ENCODE measurements around the gene CHST1.

CHST1 gene

DNA sequence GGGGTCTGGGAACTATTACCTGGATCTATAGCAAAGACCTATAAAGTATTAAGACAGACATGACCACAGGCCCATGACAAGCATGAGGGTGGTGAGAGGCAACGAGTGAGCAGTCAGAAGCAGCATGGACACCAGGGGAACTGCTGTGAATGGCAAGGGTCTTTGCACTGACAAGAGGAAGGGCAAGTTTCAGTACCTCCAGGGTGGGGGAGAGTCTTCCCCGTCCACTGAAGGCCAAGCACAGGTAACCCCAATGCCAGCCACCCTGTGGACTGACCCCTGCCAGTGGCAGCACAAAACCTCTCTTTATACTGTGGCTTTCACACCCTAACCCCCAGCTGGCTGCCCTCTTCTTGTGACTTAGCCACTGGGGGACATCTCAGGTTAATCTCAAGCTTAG lies 55.5 kb downstream of the CHST1 start:
- Histone ChIP-seq H3K4me3 (no peak overlapping the region), H3K36me3 (no peaks in the 10 kb centered on the region), H4K20me1 (no peaks in the 10 kb centered on the region; a peak in 1 of 22 replicates), H3K9ac (no peak overlapping the region), H3K27me3 (no peaks in the 10 kb centered on the region), H3K9me3 (replicated peaks in 1 of 11) (no peaks in the 10 kb centered on the region), H3K27ac (no peak overlapping the region), H3K4me2 (peak overlapping the region in 2 of 11 experiments; percentile 10 to 19; a peak in 2 of 22 replicates), H3K4me1 (peaks cover 0 to 10% (median 4%) of the 10 kb centered on the region in 10 experiments; a peak in 4 of 20 replicates)
- TF ChIP-seq Cebpa-rat (IDR thresholded peaks at IDR 0.05): no peak

DNA sequence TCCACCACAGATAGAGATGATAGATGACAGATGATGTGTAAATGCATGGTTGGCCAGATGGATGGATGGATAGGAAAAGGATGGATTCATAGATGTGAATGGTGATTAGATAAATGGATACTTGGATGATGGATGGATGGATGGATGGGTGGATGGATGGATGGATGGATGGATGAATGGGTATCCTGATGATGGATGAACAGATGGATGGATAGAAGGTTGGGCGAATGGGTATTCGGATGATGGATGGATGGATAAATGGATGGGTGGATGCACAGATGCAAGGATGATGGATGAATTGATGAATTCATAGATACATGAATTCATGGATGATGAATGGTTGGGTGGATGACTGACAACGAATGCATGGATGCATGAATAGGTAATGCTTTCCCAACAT lies 56.1 kb downstream of the CHST1 start:
- no peaks in the 10 kb centered on the region for H3K27me3 ChIP-seq
- H3K9me3 ChIP-seq (replicated peaks in 1 of 11): no peaks in the 10 kb centered on the region
- no peak for TF ChIP-seq Cebpa-rat (IDR thresholded peaks at IDR 0.05)
- H3K4me2 ChIP-seq: no peak overlapping the region
- H3K36me3 ChIP-seq: no peaks in the 10 kb centered on the region
- H3K9ac ChIP-seq: no peak overlapping the region
- no peak overlapping the region for H3K4me3 ChIP-seq
- peaks cover 0 to 10% (median 4%) of the 10 kb centered on the region in 10 experiments; a peak in 4 of 20 replicates for H3K4me1 ChIP-seq
- H4K20me1 ChIP-seq: peaks cover 0 to 3% (median 0%) of the 10 kb centered on the region in 11 experiments; a peak in 1 of 22 replicates
- H3K27ac ChIP-seq: no peak overlapping the region

DNA sequence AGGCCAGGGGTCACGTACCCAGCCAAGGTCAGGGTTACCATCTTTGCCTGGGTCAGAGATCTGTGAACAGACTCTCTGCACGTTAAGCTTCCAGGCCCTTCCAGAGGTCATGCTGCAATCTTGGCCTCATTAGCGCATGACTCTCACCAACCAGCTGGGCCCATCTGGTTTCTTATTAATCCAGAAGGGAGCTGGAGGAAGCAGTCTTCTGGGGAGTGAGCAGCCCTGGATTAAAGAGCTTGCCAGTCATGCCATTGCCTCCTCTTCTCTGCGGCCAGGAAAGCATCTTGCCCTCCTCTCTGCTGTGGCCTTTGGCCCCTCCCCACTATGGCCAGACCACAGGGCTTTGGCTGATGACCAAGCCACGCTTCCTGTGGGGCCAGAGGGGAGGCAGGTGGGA lies 57.4 kb downstream of the CHST1 start:
- Histone ChIP-seq H3K4me3 (no peak overlapping the region), H3K27ac (no peak overlapping the region), H3K9me3 (replicated peaks in 1 of 11) (no peaks in the 10 kb centered on the region), H3K9ac (no peak overlapping the region), H3K4me1 (peaks cover 0 to 10% (median 4%) of the 10 kb centered on the region in 10 experiments; a peak in 4 of 20 replicates), H3K4me2 (peak overlapping the region in 2 of 11 experiments; percentile 0 to 4; a peak in 1 of 22 replicates), H3K27me3 (no peaks in the 10 kb centered on the region), H4K20me1 (peaks cover 0 to 4% (median 0%) of the 10 kb centered on the region in 11 experiments; a peak in 1 of 22 replicates), H3K36me3 (no peaks in the 10 kb centered on the region)
- TF ChIP-seq Cebpa-rat (IDR thresholded peaks at IDR 0.05): no peak

DNA sequence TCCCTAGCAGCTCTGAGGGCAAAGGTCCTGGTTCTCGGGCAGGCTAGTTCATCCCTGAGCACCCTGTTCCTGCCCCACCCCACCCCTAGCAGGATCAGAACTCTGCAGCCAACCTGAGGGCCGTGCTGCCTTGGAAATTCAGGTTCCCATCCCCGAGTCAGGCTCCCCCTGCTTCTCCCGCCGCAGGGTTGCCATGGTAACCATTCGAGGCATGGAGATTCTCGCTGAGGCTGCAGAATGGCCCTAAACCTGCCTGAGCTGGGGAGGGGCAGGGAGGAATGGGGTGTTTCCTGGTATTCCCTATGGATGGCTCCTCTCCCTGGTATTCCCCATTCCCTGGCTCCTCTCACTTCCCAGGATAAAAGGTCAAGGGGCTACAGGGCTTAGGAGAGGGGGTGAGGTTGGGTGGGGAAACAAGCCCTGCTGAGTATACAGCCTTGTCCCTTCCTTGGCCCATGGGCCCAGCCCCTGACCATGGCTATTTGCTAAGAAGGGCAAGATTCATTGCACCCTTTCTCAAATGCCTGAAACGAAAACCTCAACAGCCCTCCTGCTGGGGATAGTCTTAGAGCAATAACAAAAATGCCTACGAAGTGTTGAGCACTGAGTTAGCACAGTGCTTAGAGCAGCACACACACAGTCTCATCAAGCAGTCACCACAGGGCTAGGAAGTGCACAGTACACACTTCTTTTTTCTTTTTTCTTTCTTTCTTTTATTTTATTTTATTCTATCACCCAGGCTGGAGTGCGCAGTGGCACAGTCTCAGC lies 58.7 kb downstream of the CHST1 start:
- Histone ChIP-seq H3K4me1 (peaks cover 0 to 10% (median 0%) of the 10 kb centered on the region in 10 experiments; a peak in 2 of 20 replicates), H3K9me3 (replicated peaks in 1 of 11) (peaks cover 0 to 5% (median 4%) of the 10 kb centered on the region in 11 experiments; a peak in 11 of 22 replicates), H3K4me3 (no peak overlapping the region), H3K4me2 (no peak overlapping the region), H4K20me1 (peaks cover 0 to 4% (median 0%) of the 10 kb centered on the region in 11 experiments; a peak in 1 of 22 replicates), H3K9ac (no peak overlapping the region), H3K36me3 (no peaks in the 10 kb centered on the region), H3K27ac (no peak overlapping the region), H3K27me3 (no peaks in the 10 kb centered on the region)
- no peak for TF ChIP-seq Cebpa-rat (IDR thresholded peaks at IDR 0.05)

DNA sequence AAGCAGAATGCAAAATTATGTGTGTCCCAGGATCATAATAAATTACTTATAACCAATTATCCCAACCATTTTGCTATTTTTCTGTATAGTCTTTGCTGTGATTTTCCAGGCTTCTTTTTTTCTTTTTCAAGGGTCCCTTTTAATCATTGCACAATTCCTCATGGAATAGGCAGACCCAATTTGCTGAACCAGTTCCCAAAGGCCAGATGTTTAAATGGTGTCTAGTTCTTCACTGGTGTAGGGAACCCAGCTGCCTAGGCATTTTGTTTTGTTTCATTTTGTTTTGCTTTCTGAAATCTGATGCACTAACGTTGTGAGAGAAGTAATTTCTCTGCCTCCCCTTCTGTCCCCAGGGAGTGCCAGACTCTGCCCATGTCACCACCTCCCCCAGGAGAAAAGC lies 60.4 kb downstream of the CHST1 start:
- Histone ChIP-seq H3K9me3 (replicated peaks in 1 of 11) (peaks cover 9 to 20% (median 12%) of the 10 kb centered on the region in 11 experiments; a peak in 20 of 22 replicates), H3K4me2 (no peak overlapping the region), H3K27me3 (no peaks in the 10 kb centered on the region), H3K4me3 (no peak overlapping the region), H4K20me1 (peaks cover 0 to 4% (median 0%) of the 10 kb centered on the region in 11 experiments; a peak in 1 of 22 replicates), H3K36me3 (no peaks in the 10 kb centered on the region), H3K9ac (no peak overlapping the region), H3K4me1 (peaks cover 0 to 3% (median 0%) of the 10 kb centered on the region in 10 experiments; a peak in 1 of 20 replicates), H3K27ac (no peak overlapping the region)
- no peak for TF ChIP-seq Cebpa-rat (IDR thresholded peaks at IDR 0.05)

DNA sequence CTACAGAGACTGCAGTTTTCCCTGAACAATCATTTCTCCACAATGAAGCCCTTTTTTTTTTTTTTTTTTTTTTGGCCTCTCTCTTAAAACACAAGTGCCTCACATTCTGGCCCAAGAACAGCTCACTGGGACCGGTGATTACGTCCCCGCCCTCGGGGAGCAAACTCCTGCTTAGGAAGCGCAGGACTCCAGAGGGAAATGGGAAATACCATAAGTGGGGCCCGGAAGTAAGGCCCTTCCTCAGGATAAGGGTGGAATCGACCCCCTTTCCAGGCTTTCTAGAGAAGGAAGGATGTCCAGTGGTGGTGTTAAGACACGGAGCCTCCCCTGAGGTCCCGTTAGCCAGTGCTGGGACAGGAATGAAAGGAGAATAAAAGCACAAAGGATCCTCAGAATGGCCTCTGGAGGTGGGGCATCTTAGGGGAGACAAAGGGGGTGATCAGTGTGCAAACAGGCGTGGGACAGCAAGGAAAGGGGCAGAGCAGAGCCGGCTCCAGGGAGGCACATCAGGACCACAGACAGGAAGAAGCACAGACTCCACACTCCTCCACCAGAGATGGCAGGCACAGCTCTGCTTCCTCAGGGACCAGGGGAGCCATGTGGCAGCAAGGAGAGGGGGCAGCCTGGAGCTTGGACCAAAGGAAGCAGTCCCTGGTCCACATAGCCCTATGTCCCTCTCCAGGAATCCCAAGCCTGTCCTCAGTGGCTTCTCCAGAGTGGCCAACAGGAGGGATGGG lies 61.3 kb downstream of the CHST1 start:
- peaks cover 9 to 20% (median 12%) of the 10 kb centered on the region in 11 experiments; a peak in 20 of 22 replicates for H3K9me3 ChIP-seq (replicated peaks in 1 of 11)
- H3K27me3 ChIP-seq: no peaks in the 10 kb centered on the region
- H3K27ac ChIP-seq: no peak overlapping the region
- H4K20me1 ChIP-seq: peaks cover 0 to 4% (median 0%) of the 10 kb centered on the region in 11 experiments; a peak in 1 of 22 replicates
- H3K4me3 ChIP-seq: no peak overlapping the region
- TF ChIP-seq Cebpa-rat (IDR thresholded peaks at IDR 0.05): no peak
- H3K36me3 ChIP-seq: no peaks in the 10 kb centered on the region
- no peak overlapping the region for H3K9ac ChIP-seq
- H3K4me1 ChIP-seq: peaks cover 0 to 3% (median 0%) of the 10 kb centered on the region in 10 experiments; a peak in 1 of 20 replicates
- H3K4me2 ChIP-seq: no peak overlapping the region

DNA sequence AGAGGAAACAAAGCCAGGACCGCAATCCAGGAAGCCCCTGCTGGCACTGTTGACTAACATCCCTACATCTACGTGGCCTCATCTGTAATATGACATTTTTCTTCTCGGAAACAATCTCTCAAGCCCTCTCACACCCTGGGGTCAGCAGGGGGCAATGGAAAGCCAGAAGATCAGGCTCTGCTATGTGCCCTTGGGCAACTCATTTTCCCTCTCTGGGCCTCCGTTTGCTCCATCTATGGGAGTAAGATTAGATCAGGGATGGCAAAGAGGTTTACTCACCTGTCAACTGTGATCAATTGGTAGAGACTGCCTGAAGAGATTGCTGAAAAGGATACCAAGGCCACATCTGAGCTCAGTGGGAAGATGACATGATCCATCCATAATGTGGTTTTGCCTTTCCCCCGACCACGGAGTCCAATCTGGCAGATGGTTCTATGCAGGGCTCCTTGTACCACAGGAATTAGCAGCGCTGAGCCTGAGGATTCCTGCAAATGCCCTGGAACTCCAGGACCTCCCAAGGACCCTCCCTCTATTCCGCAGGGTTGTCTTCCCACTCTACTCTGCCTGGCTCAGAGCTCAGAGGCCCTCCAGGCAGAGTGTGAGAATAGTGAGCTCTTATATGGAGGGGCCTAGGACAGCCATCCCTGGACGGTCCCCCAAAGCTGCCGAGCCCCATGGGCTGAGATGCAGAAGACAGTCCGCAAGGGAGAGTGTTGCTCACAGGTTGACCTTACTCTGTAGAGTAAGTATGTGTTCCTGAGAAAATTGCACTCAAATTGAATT lies 66.1 kb downstream of the CHST1 start:
- no peak overlapping the region for H3K4me2 ChIP-seq
- H3K27ac ChIP-seq: no peak overlapping the region
- 0 out of 22 replicates have a peak, but pooled peaks cover 0 to 1% (median 0%) of the 10 kb centered on the region in 11 experiments for H4K20me1 ChIP-seq
- H3K9me3 ChIP-seq (replicated peaks in 1 of 11): peaks cover 9 to 20% (median 12%) of the 10 kb centered on the region in 11 experiments; a peak in 20 of 22 replicates
- no peak overlapping the region for H3K9ac ChIP-seq
- no peaks in the 10 kb centered on the region for H3K36me3 ChIP-seq
- H3K4me1 ChIP-seq: no peaks in the 10 kb centered on the region
- no peaks in the 10 kb centered on the region for H3K27me3 ChIP-seq
- TF ChIP-seq Cebpa-rat (IDR thresholded peaks at IDR 0.05): no peak
- no peak overlapping the region for H3K4me3 ChIP-seq
